EH (cell line): Measurements from ENCODE around the gene SGSM2.
A peak's percentile ranks its signal among the peaks of the same experiment; 100 is the strongest.

Experiments
- DNase-seq: peaks from one replicate; pipeline ENCODE4 v3.0.0-alpha.2; 2015; ENCODE audit warnings: low read depth

The SGSM2 gene

DNA sequence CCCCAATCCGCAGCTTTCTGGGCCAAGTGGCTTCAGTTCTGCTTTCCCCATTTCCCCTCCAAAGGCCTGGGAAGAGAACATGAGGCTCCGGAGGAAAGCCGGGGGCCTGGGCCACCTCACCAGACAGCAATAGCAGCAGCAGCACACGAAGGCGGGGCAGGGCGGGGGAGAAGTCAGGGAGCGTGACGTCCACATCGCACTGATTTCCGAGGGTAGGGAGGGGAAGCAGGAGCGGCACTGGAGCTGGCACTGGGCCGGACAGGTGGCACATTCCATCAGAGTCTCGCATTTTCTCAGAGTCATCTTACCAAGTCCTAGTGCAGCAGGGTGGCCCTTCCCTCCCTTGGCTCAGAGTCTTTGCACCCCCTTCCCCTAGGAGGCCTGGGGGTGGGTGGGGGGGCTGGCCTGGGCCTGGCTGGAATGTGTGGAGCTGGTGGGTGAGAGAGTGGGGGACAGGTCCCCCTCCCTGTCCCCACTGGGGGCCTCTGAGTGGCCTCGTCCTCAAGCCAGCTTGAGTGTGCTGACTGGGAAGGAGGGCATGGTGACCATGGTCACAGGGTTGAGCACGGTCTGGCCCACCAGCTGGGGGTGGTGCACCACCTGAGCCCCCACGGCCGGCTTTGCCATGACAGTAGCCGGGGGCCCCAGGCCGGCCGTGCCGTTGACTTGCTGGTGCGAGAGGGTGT, 49.2 kb downstream of the SGSM2 start:
- DNase-seq = no peak

DNA sequence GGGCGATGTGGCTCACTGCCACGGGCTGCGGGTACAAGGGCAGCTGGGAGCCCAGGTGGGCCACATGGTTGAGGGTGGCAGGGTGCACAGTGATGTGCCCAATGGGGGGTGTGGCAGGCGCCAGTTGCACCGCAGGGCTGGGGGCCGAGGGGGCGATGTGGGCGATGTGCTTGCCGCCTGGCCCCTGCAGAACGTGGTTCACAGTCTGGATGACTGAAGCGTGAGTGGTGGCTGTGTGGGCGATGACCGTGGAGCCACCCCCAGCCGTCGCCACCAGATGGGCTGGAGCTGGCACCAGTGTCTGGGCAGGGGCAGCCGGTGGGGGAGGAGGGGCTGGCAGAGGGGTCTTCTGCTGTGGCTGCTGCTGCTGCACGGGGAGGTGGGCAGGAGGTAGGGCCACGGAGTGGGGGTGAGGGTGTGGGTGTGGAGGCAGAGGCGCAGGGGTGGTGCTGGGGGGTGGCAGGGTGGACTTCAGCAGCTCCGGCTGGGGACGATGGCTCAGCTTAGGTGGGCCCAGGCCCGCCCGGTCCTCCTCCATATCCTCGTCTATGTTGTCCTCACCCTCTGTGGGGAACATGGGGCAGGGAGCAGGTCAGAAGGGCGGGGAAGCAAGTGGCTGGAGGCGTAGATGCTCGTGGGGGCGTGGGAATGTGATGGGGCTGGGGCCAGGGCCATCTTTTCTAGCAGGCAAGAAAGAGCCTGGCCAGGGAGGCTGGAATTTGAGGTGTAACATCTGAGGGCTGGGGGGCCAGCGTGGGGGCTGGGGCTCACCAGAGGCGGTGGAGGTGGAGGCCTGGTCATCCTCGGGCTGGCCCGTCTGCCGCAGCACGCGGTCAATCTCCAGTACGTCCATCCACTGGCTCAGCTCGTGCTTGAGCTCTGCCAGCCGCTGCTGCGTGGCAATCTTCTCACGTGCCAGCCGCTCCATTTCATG, 50.1 kb downstream of the SGSM2 start:
- DNase-seq = no peak

DNA sequence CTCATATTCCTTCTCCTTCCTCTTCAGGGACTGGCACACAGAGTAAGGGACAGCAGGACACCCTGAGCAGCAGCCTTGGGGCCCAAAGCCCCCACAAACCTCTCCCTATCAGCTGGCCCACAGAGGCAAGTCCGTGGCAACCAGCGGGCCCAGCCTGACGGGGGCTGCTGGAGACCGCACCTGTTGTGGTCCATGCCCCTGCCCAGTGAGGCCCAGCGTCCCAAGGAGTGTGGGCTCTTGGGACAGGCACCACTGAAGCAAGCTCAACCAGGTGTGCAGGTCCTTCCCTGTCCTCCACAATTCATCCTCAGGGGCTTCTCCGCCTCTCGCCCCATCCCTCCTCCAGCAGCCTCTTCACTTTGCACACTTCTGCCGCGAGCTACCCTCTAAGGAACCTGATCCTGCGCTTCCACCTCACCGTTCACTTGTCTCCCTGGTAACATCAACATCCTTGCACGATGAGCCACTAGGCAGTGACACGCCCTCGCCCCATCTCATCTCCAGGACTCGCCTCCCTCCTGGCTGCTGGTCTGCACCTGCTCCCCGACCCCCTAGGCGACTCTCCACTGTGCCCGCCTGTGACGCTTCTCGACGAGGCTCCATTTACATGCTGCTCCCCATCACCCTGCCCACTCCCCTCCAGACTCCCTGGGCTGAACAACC, 50.9 kb downstream of the SGSM2 start:
- DNase-seq = no peak

DNA sequence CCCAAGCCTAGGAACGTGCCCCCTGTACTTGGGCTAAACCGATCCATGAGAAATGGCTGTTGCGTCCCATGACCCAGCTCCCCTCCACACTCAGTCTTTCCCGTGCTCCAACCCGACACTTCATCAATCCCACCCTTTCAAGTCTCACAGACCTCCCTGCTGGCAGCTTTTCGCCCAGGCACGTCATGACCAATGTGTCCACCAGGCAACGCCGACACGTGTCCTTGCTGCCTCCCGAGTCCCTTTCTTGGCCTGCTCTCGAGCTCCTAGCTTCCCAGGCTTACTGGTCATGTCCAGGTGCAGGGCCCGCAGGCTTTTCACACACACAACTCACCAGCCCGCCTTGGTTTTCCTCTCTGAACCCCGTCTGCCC, 51.4 kb downstream of the SGSM2 start:
- DNase-seq = no peak

DNA sequence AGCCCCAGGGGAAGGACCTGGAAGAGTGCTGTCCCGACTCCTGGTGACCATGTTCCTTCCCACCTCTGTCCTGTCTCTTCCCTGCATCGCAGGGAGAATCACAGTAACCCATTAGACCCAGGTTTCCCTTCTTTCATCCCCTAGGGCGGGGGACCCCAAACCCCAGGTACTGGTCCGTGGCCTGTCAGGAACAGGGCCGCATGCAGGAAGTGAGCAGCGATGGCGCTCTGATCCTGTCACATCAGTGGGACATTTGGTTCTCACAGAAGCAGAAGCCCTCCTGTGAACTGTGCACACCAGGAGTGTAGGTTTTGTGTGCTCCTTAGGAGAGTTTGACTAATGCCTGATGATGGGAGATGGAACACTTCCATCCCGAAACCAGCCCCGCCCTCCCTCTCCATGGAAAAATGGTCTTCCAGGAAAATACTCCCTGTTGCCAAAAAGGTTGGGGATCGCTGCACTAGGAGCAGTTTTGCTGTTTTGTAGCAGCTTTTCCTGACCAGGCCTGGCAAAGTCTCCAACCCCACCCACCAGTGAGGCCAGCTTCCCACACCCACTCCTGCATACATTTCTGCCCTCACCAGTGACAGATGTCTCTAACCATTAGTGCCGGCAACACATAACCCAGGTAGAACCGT, 53.0 kb downstream of the SGSM2 start:
- no peak for DNase-seq

DNA sequence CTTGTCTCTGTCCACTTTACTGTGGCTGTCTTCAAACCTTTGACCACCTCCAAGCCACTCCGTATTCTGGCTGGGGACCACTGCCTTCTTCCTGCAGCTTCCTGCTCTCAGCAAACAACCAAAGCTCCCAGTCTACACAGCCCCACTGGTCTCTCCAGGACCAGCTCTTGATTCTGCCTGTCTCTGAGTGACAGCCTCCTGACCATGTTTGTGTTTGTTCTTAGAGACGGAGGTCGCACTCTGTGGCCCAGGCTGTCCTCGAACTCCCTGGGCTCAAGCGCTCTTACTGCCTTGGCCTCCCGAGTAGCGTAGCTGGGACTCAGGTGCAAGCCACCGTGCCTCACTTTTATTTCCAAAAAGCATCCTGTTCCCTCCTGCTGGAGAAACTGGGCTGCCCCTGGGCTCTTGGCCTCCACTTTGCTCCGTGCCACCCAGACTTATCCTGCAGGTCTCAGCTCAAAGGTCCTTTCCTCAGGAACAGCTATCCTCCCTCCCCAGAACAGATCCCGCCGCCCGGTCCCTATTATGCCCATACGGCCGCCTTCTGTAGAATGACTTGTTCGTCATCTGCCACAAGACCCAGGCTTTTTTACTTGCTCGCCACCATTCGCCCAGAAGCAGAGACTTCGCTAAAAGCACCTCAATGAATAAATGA, 54.4 kb downstream of the SGSM2 start:
- no peak for DNase-seq

DNA sequence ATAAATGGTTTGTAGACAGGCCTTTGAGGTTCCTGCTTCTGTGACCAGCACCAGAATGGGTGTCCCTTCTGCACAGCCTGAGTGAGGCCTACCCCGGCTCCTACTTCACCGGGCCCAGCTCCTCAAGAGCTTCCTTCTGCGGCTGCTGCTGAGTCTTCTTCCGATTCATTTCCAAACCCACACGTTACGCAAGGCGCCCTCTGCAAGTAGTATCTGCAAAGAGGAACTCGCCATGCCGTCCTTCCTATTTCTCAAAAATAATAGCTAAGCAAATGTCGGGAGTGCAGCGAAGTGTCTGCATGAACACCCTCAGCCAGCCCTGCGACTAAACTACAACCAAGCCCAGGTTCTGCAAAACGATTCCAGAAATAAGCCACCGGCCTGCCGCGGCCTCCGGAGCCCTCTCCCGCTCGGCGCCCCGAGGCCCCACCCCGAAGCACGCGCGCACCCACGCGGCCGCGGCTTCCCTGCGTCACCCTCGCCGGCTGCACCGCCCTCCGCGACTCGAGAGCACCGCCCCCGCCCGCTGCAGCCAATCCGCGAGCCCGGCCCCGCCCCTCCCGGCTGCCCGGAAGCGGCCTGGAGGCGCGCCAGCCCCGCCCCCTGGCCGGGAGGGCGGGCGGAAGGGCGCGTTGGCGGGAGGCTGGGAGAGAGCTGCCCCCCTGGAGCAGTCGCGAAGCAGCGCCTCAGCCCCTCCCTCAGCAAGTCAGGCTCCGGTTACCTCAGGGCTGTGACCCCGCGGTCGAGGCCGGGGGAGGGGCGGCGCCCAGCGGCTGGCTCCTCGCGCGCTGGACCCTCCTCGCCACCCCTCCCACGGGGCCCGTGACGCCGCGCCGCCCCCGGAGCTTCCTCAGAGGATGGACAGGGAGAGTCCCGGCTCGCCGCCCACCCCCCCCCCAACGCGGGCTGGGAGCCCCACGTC, 55.2 kb downstream of the SGSM2 start:
- peak; percentile 97 for DNase-seq

DNA sequence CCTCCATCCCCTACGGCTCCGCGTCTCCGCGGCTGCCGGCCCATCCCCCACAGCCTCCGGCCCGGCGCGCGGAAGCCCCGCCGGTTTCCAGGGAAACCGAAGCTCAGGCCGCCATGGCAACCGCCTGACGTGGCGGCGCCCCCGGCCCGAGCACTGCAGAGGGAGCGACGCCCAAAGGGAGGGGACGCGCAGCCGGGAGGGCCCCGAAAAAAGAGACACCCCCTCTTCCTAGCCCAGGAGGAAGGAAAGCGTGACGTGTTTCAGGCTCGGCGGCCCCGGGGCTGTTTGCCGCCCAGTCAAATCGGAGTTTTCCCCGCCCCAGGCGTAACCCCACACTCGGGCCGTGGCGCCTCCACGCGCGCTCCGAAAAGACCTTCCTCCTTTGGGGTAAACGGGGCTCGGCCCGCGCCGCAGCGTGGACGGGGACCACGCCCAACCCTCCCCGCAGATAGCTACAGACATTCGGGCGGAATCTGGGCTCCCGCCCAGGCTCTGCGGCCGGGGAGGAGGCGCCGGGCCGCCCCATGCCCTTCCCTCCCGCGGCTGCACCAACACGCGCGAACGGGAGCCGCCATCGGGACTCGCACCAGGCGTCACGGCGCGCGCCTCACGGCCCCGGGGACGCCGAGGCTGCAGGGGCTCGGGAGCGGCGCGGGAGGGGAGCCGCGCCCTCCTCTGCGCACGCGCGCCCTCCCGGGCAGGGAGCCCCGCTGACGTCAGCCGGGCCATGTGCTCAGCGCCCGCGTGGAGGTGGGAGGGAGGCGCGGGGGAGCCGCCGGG, 56.1 kb downstream of the SGSM2 start:
- DNase-seq = peak; percentile 88

DNA sequence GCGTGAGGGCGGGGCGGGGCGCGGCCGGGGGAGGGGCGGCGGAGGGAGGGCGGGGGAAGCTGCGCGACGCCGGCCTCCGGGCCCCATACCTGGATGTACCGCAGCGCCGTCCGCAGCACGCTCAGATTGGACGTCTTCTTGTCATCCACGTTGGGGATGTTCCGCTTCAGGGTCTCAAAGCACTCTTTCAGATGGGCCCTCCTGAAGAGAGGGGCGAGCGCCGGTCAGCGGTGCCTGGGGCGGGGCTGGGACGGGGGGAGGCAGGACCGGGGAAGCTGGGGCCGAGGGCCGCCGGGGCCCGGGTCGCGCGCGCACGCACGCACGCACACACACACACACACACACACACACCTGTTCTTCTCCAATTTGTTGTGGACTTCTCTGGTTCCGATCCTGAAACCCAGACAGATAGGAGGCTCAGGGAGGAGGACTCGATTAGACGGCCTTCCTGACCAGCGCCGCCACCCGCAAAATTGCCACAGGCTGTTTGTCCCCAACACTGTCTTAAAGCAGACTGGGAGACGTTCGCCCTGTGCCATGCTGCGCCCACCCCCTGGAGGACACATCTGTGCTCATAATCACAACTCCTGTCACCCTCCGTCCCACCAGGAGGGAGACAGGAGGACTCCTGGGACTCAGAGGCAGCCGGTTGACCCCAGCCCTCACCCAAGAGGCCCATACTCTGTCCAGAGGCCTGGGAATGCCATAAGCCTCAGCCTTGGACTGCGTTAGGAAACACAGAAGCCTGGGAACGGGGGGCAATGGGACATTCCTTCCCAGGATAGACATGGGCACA, 56.9 kb downstream of the SGSM2 start:
- no peak for DNase-seq

DNA sequence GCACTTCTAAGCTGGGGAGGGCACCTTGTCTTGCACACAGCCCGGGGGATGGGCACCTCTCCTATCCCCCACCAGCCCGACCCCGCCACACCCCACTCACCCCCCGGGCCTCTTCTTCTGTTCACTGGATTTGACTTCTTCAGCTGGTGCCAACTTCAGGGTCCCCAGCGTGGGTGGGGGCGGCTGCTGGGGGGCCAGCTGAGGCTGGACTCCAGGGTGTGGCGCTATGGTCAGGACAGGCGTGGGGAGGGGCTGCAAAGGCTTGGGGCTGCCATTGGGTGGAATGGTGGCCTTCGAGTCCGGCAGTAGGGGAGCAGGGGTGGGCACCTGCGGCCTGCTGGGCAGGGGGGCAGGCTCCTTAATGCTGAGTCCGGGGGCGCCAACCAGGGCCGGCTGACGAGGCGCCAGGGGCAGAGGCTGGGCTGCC, 57.5 kb downstream of the SGSM2 start:
- DNase-seq = no peak

DNA sequence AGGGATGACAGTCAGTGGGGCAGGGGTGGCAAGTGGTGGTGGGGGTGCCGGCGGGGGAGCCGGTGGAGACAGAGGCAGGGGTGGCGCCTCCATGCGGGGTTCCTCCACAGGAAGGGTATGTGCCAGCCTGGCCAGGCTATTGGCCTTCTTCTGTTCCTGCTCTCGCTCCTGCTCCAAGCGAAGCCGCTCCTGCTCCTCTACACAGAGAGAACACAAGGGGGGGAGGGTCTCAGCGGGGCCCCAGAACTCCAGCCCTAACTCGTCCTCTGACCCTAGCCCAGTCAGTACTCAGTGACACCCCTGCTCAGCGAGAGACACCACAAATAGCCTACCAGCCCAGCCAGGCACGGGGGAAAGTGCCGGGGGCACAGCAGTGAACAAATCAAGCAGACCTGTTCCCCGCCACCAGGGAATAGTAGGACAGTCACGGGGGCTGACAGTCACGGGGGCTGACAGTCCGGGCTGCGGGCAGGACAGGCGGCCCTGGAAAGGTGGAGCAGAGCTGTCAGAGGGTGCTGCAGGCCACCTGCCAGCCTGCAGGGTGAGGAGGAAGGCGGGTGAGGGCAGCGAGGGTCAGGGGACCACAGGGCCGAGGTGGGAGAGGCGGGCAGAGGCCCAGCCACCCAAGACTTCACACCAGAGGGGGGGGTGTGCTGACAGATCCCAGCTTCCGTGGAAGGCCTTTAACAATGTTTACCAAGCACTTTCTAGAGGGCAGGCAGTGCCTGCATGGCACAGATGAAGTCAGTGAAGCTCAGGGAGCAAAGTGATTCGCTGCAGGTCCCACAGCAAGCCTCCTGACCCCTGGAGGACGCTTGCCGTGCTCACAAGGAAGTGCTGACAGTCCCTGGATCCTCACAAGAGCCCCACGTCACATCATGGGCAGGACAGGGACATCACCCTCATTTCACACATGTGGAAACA, 58.2 kb downstream of the SGSM2 start:
- peak; percentile 62 for DNase-seq

DNA sequence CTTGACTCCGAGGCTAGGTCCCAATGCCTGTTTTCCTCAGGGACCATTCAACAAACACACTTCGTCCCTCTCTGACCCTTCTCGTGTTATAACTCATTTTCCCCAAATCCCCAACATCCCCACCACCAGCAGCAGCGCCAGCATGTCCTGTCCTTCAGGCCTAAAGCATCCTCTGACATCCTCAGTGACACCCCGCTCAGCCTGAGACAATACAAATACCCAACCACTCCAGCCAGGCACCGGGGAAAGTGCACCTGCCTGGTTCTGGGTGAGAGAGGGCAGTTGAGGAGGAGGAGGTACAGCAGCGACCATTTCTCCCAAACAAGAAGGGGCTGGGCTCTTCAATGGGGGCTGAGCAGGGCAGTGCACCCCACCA, 58.9 kb downstream of the SGSM2 start:
- no peak for DNase-seq

DNA sequence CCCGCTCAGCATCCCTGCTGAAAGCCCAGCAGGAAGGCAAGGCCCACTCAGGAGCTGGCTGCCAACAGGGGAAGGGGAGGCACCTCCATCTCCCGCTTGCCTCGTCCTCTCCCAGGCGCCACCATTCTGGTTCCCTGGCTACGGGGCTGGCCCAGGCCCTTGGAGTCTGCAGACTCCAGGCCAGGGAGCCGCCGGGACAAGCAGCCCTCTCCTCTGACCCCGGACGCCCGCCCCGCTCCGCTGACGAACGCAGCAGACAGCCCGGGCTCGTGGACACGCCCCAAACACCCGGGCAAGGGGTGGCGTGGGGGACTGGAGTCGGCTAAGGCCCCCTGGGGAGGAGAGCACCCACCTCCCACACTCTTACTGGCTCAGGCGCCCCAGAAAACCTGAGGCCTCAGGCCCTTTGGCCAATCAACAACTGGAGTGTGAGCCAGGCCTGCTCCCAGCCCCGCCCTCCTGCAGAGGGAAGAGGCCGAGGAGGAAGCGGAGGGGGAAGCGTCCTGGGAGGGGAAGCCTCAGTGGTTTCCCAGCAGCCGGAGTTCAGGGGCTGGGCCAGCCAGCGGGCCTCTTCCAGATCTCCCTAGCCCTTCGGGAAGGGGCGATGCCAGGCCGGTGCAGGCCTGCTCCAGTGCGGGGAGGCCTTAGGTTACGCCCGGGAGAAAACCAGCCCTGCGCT, 59.4 kb downstream of the SGSM2 start:
- peak; percentile 100 for DNase-seq

DNA sequence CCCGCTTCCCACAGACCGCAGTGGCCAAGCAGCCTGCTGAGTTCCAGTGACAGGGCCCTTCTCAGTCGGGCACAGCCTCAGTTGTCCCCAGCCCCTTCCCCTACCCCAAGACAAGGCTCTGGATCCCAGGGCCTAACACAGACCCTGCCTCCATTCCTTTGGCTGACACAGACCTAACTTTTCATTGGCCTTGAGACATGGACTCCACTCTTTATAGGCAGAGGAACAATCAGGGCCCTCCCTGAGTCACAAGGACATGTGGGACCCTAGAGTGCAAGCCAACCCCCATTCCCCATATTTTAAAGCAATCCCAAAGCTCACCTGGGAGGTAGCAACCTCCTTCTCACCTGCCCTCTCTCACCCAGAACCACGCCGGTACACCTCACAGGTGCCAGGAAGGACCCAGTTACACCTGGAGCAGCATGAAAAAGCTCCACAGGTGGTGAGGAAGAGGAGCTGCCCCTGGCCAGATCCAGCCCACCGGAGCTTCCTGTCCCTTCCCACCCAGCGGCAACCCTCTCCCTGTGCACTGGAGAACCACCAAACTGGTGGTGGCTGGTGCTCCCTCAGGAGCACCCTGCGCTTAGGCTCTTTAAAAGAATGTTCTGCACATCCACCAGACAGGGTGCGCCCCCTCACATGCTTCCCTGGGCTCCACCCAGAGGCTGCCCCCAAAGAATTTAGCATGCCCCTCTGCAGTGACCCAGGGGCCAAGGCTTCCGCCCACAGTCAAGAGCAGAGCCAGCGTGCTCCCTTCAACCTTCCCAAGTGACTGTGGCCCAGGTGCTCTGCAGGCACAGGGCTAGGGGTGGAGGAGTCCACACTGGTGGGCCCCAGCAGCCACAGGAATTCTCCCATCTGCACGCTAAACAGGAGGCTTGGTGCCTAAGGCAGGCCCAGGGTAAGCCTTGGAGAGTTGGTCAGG, 60.2 kb downstream of the SGSM2 start:
- no peak for DNase-seq

DNA sequence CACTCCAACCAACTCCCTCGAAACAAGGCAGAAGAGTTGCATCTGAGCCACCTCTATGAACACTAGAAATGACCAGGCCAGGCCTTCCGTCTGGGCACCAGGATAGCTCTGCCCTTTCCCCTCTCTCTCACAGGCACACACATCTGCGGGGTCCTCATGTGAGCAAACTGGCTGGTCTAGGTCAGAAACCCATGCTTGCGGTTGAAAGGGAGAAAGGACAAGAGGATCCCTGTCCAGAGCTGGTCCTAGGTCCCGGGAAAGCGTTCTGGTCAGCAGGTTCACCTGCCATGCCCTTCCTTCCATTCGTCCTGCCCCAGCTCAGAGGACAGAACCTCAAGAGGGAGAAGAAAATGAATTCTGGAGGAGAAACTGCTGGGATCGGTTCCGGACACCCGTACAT, 60.9 kb downstream of the SGSM2 start:
- no peak for DNase-seq
